DMS 273 (cell line): ENCODE results near the gene TPRX2.
A peak's percentile ranks its signal among the peaks of the same experiment; 100 is the strongest.
"Not testable (repeated sequence)": the region's sequence is repeated elsewhere in the genome, so short reads cannot be mapped to it uniquely, and the experiment has no call there.

Experiments used
- DNase-seq: peaks from one replicate; lab custom pipeline; 2025; ENCODE audit not compliant: unreplicated experiment; lab: John Stamatoyannopoulos, UW

Gene TPRX2

DNA sequence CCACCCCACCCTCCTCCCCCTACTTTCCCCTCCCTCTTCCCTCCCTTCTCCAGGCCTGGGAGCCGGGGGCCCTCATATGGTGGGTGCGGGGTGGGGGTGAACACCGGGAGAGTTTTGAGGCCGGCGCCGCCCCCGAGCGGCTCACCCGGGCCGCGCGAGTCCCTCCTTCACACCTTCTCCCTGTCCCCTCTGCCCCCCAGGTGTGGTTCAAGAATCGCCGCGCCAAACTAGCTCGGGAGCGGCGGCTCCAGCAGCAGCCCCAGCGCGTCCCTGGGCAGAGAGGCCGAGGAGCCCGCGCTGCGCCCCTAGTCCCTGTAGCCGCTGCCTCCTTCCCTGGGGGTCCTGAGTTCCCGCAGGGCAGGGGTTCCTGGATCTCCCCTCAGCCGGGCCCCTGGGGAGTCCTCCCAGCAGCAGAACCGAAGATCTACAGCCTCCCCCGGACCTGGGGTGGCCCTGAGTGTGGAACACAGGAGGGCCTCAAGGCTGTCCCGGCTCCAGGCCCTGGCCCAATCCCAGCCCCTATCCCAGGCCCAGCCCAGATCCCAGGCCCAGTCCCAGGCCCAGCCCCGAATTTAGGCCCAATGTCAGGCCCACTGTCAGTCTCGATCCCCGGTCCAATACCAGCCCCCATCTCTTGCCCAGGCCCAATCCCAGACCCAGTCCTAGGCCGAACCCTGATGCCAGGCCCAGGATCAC, 1.7 kb downstream of the TPRX2 start:
- DNase-seq, result no peak

DNA sequence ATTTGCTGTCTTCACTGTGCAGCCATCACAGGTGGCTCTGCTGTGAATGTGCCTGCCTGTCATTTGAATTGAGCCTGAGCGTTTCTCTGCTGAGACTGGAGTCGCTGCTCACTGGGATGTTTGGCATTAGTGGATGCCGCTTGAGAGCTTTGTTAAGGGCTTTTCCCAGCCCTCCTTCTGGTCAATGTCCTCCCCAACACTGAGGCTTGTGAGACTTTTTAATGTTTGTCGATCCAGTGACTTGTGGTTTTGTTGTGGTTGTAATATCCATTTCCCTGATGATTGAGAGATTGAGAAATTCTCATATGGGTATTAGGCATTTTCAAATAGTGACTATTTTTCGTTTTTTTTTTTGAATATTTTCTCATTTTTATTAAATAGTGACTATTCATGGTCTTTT, 2.6 kb downstream of the TPRX2 start:
- DNase-seq, result no peak

DNA sequence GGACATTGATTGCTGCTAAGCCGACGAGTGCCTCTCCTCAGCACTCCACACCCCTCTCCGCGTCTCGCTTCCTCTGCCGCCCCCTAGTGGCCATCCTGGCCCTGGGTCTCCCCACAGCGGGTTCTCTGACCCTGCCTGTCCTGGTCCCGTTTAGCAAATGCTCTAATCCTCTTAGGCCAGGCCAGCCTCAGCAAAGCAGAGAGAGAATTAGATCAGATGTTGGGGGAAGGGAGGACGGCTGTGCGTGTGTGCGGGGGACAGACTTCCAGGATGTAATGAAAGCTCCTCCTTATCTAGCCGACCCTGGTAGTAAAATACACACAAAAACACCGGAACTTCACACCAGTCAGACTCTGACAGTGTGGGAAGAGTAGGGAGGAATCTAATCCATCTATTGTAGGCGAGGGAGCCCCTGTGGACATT, 4.5 kb downstream of the TPRX2 start:
- peak; percentile 92 for DNase-seq

DNA sequence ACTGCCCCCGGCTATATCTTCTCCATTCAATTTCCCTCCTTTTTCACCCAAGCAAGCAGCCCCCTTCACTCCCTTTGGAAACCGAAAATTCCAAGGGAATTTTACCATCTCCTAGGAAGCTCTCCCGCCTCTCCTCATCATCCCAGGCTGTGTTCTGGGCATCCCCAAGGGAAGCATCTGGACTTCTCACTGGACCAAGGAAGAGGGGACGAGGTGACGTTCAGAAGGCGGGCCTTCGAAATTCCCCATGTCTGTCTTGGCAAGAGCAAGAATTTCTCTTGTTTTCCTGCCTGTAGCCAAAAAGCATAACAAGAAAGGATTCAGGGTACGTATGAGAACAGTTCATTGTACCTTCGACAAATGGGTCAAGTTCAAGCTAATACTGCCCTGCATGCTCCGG, 6.1 kb downstream of the TPRX2 start:
- DNase-seq, result no peak

DNA sequence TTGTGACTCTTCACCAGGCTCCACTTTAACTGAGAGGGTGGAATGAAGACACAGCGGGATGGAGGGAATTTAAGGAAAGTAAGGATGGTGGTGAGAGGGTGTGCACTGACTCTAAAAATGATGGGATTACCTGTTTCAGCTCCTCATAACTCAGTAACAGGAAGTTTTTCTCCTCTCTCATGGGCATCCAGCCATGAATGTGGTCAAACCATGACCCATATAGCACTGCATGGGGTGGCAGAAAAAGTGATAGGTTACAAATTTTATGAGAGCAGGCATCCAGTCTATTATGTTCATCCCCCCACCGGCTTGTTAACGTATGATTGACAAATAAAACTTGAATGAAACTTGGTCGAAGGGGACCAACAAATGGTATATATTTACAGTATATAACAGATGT, 19.9 kb downstream of the TPRX2 start:
- DNase-seq, result no peak

DNA sequence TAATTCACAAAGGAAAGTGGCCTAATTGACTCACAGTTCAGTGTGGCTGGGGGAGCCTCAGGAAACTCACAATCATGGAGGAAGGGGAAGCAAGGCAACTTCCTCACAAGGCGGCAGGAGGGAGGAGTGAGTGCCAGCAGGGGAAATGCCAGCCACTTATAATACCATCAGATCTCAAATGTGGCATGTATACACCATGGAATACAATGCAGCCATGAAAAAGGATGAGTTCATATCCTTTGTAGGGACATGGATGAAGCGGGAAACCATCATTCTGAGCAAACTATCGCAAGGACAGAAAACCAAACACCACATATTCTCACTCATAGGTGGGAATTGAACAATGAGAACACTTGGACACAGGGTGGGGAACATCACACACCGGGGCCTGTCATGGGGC, 20.4 kb downstream of the TPRX2 start:
- DNase-seq, result not testable (repeated sequence)

DNA sequence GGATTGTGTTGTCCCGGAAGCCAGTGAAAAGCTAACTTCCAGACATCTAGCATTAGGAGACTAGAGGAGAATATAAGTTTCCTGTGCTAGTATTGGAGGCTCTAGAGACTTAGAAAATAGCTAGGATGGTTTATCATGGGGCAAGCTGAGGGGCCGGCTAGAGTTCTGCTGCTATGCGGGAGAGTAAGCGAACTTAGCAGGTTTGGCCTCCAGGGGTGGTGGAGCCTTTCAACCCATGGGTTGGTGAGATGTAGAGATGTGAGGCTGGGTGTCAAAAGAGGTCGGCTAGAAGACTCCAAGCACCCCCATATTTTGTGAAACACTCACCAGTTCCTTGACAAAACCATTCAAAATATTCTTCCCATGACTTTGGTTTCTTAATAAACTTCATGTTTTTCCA, 22.7 kb downstream of the TPRX2 start:
- no peak for DNase-seq

DNA sequence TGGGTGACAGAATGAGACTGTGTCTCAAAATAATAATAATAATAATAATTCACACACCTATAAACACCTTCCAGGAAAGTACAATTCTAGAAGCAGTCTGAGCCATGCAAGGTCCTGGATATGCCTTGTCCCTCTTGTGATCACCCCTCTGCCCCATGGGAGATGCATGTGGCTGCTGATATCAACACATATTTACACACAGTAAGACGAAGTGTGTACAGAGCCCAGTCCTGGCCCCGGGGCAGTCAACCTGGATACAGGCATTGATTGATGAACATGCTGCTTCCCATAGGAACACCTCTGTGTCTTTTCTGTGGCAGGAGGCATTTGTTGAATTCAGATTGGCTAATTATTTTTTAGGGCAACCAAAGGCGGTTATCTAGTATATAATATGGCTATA, 23.9 kb downstream of the TPRX2 start:
- DNase-seq, result no peak

DNA sequence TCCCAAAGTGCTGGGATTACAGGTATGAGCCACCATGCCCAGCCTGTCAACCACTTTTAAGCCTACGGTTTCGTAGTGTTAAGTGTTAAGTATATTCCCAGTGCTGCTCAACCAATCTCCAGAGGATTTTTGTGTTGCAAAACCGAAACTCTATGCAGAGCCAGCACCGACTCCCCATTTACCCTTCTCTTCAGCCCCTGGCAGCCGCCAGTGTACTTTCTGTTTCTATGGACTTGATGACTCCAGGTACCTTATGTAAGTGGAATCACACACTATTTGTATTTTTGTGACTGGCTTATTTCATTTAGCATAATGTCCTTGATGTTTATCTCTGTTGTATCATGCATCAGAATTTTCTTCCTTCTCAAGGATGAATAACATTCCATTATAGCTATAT, 26.0 kb downstream of the TPRX2 start:
- DNase-seq, result no peak

DNA sequence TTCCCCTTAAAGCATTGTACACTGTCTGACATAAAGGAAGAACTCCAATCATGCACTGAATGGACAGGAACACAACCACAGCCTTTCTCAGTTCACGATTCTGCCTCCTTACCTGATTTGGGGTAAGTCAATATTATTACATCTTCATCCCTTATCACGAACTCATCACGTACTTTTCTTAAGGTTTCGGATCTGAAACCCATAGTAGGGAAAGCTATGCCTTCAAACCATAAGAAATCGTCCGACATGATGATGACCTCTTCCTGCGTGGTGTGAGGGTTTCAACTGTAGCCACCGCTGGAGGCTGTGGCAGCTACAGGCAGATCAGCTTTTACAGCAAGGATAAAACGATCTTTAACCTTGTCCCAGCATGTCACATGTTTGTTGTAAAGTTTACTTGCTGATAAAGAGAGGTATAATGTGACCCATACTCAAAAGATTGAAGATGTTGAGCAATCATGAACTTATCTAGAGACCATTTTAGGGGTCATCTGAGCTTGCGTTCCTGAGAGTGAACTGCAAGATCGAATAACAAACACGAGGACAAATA, 27.1 kb downstream of the TPRX2 start, which contains the start of gene SULT2A1:
SULT2A1 (minus strand) TSS at position 306 of the 550 bp plus-strand sequence; CDS start at position 248, 58 bp downstream.
- no peak for DNase-seq

DNA sequence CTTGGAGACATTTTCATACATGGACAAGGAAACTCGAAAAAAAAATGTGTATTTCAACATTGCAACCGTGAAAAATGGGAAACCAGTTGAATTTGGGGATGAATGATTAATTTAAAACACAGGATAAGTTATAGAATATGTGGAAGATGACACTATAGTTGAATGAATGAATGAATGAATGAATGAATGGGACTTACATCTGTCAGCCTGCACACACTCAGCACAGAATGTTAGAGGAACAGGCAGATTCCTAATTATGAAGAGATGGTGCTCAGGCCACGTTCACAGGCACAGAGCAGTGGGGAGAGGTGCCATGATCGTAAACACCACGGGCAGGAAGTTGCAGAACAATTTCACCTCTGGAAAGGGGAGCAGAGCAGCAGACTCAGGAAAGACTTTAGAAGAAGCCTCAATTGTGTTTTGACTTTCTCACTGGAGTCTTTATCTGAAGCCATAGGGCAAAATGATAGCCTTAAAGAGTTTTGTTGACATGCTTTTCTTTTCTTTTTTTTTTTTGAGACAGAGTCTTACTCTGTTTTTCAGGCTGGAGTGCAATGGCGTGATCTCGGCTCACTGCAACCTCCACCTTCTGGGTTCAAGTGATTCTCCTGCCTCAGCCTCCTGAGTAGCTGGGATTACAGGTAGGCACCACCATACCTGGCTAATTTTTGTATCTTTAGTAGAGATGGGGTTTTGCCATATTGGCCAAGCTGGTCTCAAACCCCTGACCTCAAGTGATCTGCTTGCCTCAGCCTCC, 32.0 kb downstream of the TPRX2 start:
- DNase-seq, result no peak

DNA sequence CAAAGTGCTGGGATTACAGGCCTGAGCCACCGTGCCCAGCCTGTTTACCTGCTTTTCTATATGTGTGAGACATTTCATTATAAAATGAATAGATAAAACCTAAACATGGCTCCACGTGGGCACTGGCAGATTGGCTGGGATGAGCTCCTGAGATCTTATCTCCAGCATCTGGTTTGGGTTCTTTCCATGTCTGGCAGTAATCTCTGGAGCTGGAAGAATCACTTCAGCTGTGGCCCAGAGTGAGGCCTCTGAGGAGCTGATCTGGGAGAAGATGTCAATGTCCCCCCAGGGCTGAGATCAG, 32.5 kb downstream of the TPRX2 start:
- DNase-seq, result peak; percentile 48

DNA sequence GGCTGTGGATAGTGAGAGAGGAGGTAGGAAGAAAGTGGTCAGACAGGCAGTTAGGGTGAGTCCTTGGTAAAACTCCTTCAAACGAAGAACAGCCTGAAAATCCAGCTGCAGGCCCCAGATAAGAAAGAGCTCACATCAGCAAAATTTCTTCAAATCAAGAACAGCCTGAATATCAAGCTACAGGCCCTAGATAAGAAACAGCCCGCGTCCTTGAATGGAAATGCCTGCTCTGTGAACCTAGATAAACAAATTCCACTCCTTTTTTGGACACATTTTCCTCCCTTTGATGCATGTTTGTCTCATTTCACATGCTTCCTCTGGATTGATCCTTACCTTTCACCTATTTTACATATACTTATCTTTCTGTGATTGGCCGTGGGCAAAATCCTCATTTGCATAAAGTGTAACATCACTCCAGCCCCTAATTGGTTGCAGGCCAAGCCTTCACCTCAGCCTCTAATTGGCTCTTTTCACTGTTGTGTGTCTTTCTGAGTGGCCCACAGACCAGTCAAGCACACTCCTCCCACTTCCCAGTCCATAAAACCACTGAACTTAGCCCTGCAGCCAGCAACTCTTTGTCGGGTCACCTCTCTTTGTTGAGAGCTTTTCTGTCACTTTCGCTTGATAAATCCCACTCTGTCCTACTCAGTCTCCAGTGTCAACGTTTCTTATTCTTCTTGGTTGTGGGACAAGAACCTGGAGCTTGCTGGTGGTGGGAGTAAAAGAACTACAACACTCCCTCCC, 33.1 kb downstream of the TPRX2 start:
- DNase-seq, result no peak

DNA sequence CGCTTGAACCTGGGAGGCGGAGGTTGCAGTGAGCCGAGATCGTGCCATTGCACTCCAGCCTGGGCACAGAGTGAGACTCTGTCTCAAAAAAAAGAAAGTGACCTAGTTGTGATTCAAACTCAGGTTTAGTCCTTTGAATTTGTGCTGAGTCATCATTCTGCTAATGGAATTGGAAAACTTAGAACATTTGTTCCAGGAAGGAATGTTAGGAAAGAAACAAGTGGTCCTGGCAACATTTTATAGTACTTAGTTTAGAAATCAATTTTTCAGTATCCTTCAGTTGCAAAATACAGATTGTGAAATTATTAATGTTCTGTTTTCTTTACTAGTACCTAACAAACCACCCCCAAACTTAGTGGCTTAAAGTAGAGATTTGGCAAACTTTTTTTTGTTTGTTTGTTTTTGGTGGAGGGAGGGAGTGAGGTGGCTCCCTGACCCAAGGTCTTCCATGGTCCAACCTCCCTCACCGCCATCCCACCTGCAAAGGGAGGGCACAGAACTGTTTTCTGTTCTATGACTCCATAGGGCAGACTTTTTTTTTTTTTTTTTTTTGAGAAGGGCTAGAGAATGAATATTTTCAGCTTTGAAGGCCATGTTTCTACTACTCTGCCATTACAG, 36.2 kb downstream of the TPRX2 start:
- no peak for DNase-seq

DNA sequence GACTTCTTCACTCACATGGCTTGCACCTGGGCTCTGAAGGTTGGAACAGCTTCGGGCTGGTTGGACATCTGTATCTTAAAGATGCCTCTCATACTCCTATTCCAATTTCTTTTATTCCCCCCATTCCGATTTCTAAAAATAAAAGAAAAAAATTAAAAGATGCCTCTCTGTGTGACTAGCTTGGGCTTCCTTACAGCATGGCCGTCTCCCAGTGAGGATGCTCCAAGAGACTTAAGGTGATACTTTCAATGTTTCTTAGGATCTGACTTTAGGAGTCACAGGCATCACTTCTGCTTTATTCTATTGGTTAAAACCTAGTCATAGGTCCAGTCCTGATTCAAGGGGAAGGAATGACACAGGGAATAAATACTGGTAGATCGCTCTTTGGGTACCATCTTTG, 37.0 kb downstream of the TPRX2 start:
- DNase-seq, result no peak

DNA sequence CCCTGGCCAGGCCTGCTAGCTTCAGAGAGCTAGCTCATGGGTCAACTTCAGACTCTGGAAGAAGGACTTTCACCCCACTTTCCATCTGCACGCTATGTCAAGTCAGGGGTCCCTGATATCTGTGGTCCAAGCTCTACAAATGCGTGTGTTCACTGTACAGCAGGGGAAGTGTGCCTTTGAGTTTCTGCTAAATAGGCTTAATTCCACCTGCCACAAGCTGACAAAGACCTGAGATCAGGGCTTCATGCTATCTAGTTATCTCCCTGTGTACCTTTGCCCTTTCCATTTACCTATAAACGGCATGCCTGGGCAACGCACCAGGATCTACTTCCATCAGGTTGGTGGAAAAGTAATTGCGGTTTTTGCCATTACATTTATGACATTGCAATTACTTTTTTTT, 37.7 kb downstream of the TPRX2 start:
- DNase-seq, result no peak

DNA sequence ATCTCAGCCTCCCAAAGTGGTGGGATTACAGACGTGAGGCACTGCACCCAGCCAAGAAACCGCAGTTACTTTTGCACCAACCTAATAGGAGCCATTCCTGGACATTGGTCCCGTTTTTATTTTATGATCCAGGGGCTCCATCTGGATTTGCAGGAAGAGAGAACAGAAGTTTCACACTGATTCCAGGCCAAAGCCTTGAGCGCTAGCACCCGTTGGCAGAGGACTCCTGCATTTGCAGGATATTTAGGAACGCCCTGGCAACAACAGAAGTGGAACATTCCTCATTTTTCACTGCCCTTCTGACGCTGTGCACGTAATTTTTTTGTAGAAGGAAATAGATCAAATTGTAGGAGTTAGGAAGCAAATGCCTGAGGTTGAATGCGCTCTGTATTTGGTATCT, 38.8 kb downstream of the TPRX2 start:
- no peak for DNase-seq

DNA sequence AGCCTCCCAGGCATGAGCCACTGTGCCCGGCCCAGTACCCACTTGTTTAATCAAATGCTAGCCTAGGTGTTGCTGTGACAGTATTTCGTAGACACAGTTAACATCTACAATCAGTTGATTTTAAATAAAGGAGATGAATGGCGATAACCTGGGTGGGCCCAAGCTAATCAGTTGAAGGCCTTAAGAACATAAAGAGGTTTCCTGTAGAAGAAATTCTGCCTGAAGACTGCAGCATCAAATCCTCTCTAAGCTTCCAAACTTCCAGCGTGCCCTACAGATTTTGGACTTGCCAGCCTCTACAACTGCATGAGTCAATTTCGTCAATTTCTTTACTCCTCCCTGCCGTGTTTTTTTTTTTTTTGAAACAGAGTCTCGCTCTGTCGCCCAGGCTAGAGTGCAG, 40.3 kb downstream of the TPRX2 start:
- no peak for DNase-seq

DNA sequence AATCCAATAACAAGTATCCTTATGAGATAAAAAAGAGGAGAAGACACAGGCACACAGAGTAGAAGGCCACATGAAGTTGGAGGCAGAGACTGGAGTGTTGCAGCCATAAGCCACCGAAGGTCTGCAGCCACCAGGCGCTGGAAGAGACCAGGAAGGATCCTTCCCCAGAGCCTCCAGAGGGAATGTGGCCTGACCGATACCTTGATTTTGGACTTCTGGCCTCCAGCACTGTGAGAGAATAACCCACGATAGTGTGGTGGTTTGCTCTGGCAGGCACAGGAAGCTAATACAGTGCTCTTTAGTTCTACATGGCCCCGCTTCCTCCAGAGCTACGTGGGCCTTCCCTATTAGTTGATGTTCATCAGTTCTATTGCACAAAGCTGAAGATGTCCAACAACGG, 42.3 kb downstream of the TPRX2 start:
- no peak for DNase-seq

DNA sequence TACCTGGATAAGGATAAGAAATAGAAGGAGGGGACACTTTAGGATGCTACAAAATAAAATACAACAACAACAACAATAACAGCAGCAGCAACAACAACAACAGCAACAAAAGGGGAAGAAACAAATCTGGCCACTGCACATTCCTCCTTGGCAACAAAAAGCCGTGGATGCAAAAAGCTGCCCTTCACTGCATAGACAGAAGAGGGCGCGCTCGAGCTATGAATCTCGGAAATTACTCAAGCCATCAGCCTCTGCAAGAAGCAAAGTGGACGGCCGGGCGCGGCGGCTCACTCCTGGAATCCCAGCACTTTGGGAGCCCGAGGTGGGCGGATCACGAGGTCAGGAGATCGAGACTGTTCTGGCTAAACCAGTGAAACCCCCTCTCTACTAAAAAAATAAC, 50.3 kb downstream of the TPRX2 start:
- DNase-seq, result not testable (repeated sequence)

DNA sequence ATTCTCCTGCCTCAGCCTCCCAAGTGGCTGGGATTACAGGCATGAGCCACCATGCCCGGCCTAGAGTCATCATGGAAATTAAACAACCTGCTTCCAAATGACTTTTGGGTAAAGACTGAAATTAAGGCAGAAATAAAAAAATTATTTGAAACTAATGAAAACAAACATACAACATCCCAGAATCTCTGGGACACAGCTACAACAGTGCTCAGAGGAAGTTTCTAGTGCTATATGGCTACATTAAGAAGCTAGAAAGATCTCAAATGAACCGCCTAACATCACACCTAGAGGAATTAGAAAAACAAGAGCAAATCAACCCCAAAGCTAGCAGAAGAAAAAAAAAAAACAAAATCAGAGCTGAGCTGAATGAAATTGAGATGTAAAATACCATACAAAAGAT, 51.2 kb downstream of the TPRX2 start:
- not testable (repeated sequence) for DNase-seq
